NCI-H1417 treated with DMSO at 0.1 percent for 48 hours (cell line): ENCODE measurements around the gene HHAT.

Experiments
- DNase-seq: peaks from one replicate; lab custom pipeline; 2025; lab: John Stamatoyannopoulos, UW

Gene HHAT

GRCh38 chr1:210487021-210487420 is 158.3 kb downstream of the HHAT start:
- DNase-seq, result no peak

DNA sequence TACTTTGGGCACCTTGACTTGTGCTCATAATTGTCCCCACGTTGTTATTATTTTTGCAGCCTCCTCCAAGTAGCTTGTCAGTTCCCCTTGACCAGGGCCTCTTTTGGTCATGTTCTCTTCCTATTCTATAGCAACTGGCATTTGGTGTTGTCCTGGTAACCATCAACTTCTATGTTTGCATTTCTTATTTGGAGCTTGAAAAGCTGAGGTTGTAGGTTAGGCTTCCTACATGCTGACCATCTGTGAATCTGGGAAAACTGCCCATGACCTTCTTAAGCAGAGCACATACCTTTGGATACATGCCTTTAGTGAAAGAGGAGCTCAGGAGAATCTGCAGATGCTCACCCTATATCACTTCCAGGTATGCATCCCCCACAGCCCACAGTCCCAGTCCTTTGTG is 160.8 kb downstream of the HHAT start:
- DNase-seq, result no peak

GRCh38 chr1:210490781-210491180 is 162.1 kb downstream of the HHAT start:
- DNase-seq, result no peak

DNA sequence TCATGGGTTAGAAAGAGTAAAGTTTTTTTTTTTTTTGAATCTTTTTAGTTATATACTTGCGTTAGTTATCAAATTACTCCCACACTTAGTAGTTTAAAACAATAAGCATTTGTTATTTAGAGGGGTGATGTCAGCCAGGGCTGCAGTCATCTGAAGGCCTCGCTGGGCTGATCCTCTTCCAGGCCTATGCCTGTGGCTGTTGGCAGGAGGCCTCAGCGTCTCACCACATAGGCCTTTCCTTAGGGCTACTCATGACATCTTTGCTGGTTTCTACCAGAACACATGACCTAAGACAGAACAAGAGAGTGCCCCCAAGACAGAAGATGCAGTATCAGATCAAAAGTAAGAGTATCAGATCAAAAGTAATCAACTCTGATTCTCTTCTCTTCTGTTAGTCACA is 167.4 kb downstream of the HHAT start:
- no peak for DNase-seq

GRCh38 chr1:210499956-210500355 is 171.3 kb downstream of the HHAT start:
- no peak for DNase-seq

DNA sequence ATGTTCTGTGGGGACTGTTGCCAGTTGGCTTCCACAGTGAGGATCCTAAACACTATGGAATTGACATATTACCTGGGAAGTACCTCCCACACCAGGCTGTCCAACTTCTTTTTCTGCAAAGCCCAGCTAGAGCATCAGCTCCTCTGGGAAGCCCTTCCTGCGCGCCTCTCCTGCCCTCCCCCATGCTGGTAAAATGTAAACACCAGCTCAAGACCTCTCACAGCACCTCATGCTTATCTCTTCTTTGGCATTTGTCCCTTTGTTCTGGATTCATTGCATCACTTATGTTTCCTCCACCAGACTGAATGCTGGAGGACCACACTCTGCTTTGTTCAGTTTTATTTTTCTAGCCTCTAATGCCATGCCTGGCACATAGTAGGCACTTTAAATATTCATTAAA is 172.1 kb downstream of the HHAT start:
- no peak for DNase-seq

GRCh38 chr1:210504286-210504685 is 175.6 kb downstream of the HHAT start:
- DNase-seq, result no peak

- no peak for DNase-seq
Measured at GRCh38 chr1:210505601-210506496, 177.1 kb downstream of the HHAT start.

DNA sequence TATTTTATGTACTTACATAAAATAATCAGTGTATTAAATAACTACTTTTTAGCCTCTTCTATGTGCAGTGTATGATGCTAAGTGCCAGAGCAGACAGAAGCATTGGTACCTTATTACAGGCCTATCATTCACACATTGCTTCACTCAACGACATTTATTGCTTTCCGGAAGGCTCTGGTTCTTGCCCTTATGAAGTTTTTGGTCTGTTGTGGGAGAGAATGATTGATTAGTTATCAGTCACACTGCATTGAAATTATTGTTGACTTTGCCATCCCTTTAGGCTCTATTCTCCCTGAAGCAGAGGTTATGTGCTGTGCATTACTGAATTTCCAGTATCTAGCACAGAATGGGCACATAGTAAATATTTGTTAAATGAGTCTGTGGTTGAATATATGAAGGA is 178.0 kb downstream of the HHAT start:
- no peak for DNase-seq

GRCh38 chr1:210516092-210516656 is 187.5 kb downstream of the HHAT start:
- no peak for DNase-seq

DNA sequence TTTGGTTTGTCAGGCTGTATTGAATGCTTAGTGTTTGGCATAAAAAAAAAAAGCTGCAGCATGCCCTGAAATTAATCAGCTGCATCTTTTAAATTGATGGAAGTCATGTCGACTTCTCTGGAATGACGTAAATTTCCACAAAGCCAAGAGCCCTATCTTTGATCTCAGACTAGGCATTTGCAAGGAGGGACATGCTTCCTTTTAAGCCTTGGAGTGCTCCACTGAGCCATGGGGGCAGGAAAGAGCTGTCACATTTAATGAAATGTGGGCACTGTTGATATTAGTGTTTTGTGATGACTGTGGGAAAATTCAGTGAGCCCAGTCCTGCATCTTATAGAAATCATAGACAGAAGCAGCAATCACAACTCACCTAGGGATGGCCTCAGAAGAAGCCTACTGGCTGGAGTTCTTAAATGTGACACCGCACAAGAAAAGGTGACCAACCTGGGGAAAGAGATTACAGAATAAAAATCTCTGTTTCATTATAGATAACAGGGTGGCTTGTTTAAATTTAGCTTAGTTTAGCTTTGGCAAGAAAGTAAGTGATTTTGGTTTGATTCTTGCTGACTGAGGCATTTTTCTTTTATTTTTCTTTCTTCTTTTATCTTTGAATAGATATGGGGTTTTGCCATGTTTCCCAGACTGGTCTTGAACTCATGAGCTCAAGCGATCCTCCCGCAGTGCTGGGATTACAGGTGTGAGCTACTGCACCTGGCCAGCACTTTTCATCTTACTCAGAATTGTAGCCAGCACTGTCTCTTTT is 188.2 kb downstream of the HHAT start:
- no peak for DNase-seq

DNA sequence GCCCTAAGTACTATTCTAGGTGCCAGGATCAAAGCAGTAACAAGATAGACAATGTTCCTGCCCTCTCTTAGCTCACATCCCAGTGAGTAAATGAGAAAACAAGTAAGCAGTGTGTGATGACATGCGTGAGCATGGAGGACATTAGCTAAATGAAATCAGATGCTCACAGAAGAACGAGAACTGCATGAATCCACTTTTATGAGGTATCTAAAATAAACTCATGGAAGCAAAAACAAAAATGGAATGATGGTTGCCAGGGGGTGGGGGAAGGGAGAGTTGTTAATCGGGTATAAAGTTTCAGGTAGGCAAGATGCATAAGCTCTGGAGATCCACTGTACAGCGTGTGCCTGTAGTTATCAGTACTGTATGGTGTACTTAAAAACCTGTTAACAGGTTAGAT is 195.1 kb downstream of the HHAT start:
- no peak for DNase-seq

DNA sequence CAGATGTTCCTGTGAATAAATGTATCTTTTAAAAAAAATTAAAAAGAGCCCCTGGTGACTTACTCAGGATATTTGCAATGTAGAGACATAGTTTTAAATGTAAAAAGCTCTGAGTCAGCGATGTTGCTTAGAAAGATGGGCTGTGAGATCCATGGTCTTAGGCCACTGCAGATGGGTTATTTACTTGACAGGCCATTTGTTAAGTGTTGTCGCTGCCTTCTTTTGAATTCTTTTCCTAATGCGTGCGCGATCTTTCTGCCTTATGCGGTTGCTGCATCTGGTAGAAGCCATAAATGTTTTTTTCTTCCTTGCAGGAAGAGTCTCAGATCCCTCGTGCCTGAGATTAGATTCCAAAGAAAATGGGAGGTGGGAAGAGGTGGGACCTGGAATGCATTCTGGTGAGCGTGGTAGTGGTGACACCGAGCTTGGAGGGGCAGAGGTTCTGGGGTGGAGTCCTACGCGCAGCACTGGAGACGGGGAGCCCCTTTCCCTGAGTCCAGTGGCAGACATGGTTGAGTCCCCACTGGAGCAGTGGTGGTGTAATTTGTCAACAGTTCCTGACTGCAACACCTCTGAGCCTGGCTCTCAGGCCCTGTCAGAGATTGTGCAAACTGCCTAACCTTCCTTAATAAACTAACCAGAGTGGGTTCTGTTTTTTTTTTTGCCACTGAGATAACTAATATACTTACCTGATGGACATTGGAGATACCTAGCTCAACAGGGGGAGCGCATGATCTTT is 197.2 kb downstream of the HHAT start:
- DNase-seq, result no peak

GRCh38 chr1:210527091-210527490 is 198.4 kb downstream of the HHAT start:
- no peak for DNase-seq

GRCh38 chr1:210531475-210532222 is 202.9 kb downstream of the HHAT start:
- no peak for DNase-seq

- DNase-seq, result no peak
Measured at GRCh38 chr1:210532223-210532598, 203.5 kb downstream of the HHAT start.

DNA sequence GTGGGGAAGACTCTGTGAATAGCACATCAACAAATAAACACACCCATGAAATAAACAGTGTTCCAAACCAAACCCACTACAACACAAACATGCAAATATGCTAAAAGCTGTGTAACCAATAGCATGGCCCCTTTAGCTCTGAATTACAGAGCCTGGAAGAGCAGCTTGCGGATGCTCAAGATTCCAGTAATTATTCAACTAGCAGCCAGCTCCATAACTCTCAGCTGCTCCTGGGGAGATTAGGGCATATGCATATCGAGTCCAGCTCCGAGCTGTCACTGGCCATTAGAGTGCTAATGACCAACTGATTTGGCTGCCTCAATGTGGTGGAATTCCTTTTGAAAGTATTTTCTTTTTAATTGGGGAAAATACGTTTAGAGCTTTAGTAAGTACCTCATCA is 207.1 kb downstream of the HHAT start:
- DNase-seq, result no peak

DNA sequence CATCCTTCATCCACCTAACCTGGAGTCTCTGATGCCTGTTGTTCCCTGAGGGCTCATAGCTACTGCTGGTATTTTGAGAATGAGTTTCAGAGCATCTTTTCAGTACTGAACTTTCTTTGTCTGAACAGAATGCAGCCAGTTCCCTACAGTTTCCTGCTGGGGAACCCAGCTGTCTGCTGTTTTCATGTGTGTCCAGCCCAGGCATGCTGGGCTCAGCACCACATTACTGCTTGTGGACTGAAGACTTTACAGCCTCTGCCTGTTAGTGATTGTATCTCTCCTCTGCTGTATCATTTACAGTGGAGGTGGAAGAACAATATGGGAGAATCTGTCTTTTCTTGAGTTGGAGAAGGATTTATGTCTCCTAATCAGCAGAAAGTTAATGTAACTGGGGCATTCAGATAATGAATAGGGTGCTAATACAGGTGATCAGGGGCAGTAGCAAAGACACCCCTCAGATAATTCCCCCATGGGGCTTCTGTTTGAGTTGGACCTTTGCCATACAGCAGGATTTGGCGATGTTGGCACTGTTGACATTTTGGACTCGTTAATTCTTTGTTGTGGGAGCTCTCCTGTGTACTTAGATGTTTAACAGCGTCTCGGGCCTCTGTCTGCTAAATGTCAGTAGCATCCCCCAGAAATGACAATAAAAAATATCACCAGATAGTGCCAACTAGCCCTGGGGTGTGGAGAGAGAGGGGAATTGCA is 207.7 kb downstream of the HHAT start:
- DNase-seq, result peak; percentile 48

DNA sequence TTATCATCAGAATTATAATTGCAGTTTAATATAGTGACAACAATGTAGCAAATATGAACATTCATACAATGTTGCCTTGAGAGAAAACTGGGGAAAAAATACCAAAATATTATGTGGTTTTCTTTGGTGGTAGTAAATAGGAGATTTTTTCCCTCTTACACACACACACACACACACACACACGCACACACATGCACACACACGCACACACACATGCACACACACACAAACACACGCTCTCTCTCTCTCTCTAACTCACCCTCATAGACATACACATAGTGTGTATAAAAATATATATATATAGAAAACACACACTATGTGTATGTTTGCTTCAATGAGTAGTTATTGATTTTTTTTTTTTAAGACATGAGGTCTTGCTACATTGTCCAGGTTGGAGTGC is 211.6 kb downstream of the HHAT start:
- DNase-seq, result no peak

DNA sequence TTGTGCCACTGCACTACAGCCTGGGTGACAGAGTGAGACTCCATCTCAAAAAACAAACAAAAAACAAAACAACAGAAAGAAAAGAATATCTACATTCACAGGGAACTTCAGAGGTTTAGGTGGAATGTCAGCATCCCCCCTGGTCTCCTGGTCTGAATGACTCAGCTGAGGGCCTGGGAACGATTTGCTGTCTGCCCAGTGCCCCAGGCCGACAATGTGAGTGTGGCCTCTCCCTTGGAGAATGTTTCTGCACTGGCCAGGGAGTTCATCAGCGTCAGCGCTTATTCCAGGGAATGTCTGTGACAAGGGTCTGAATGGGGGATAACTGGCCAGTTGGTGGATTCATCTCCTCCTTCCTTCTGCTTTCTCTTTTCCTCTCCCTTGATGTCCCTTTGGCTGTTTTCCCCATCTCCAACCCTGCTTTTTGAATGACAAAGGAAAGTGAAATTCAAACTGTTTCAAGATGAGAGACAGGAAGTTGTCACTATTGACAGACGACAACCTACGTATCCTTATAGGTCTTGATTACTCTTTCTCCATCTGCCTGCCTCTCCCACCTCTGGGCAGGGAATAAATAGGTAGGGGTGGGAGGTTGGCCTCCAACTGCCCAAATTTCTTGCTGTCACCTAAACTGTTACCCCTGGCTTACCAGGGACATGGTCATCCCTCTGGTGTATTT is 213.1 kb downstream of the HHAT start:
- DNase-seq, result no peak
